HepG2 (cell line): Measurements from ENCODE around the gene TMEM14C. TPM values are rescaled to one million over a fixed set of nuclear protein-coding genes. Genes with fewer than 3 reads are reported as not detected.

Experiments used
- FOSL2 ChIP-seq: sonication (generic); formaldehyde crosslinking; IDR thresholded peaks from 2 replicates; pipeline ENCODE4 v1.4.0; 2020; ENCODE audit warnings: missing genetic modification reagents
- GABPB1 ChIP-seq: IDR thresholded peaks from 2 replicates; pipeline ENCODE4 v1.6.1; 2016; ENCODE audit warnings: mild to moderate bottlenecking, missing genetic modification reagents, moderate library complexity, missing compliant biosample characterization
- HHEX ChIP-seq: IDR thresholded peaks from 2 replicates; pipeline ENCODE4 v1.6.1; 2016; ENCODE audit warnings: control low read depth
- ISX ChIP-seq: sonication (generic); formaldehyde crosslinking; conservative IDR thresholded peaks from 2 replicates; pipeline ENCODE4 v1.5.0; 2020; ENCODE audit warnings: missing genetic modification reagents
- KDM6A ChIP-seq: IDR thresholded peaks from 2 replicates; pipeline ENCODE4 v1.6.1; 2016; ENCODE audit warnings: low read depth
- KLF11 ChIP-seq: IDR thresholded peaks from 2 replicates; pipeline ENCODE4 v1.6.1; 2016; ENCODE audit warnings: missing compliant biosample characterization
- MTF1 ChIP-seq: sonication (generic); formaldehyde crosslinking; IDR thresholded peaks from 2 replicates; pipeline ENCODE4 v1.5.0; 2020; ENCODE audit warnings: missing genetic modification reagents
- NCOA2 ChIP-seq: sonication (generic); formaldehyde crosslinking; IDR thresholded peaks from 2 replicates; pipeline ENCODE4 v1.8.0; 2022; ENCODE audit warnings: inconsistent platforms
- POGZ ChIP-seq: sonication (generic); formaldehyde crosslinking; IDR thresholded peaks from 2 replicates; pipeline ENCODE4 v1.4.0; 2020; ENCODE audit warnings: mild to moderate bottlenecking, missing genetic modification reagents
- PRDM4 ChIP-seq: sonication (generic); formaldehyde crosslinking; IDR thresholded peaks from 2 replicates; pipeline ENCODE4 v1.9.0; 2021; ENCODE audit warnings: missing genetic modification reagents, borderline replicate concordance
- ZBTB38 ChIP-seq: sonication (generic); formaldehyde crosslinking; IDR thresholded peaks from 2 replicates; pipeline ENCODE4 v1.5.1; 2020; ENCODE audit warnings: mild to moderate bottlenecking, missing genetic modification reagents
- ZFP36L1 ChIP-seq: sonication (generic); formaldehyde crosslinking; IDR thresholded peaks from 2 replicates; pipeline ENCODE4 v1.8.0; 2022; ENCODE audit warnings: mild to moderate bottlenecking, missing genetic modification reagents, moderate library complexity
- ZFP37 ChIP-seq: sonication (generic); formaldehyde crosslinking; IDR thresholded peaks from 2 replicates; pipeline ENCODE4 v1.4.0; 2020; ENCODE audit warnings: missing genetic modification reagents, borderline replicate concordance
- ZIK1 ChIP-seq: sonication (generic); formaldehyde crosslinking; IDR thresholded peaks from 2 replicates; pipeline ENCODE4 v1.5.0; 2020; ENCODE audit warnings: mild to moderate bottlenecking, low read depth, missing genetic modification reagents, borderline replicate concordance
- ZNF382 ChIP-seq: sonication (generic); formaldehyde crosslinking; IDR thresholded peaks from 2 replicates; pipeline ENCODE4 v1.5.0; 2020; ENCODE audit warnings: missing genetic modification reagents, mild to moderate bottlenecking, borderline replicate concordance
- ZNF607 ChIP-seq: sonication (generic); formaldehyde crosslinking; IDR thresholded peaks from 2 replicates; pipeline ENCODE4 v1.5.1; 2020; ENCODE audit warnings: missing genetic modification reagents, mild to moderate bottlenecking, borderline replicate concordance
- ZNF775 ChIP-seq: sonication (generic); formaldehyde crosslinking; IDR thresholded peaks from 2 replicates; pipeline ENCODE4 v1.4.0; 2020; ENCODE audit warnings: missing genetic modification reagents, mild to moderate bottlenecking, moderate library complexity, borderline replicate concordance
- polyA plus RNA-seq, 8 experiments: library from polyadenylated mRNA; depleted of rRNA in 3 of 8; stranded (reverse) in 7 of 8; unstranded in 1 of 8; fragments of >200 nt; fragmentation: Illumina TruSeq in 4 of 8; extraction: Trizol in 4 of 8; gene quantifications; 2 replicates each; pipeline versions ENCODE4 v1.2.1 to v1.2.3, GENCODE V29; 2011 to 2016; ENCODE audit warnings: low read depth in 4 of 8, missing spikeins in 1 of 8, mixed read lengths in 1 of 8; ENCODE audit not compliant: insufficient read depth in 1 of 8
- total RNA-seq, 5 experiments: library from RNA; depleted of rRNA; stranded (reverse); fragments of >200 nt; fragmentation: Illumina TruSeq; extraction: Trizol; gene quantifications; 2 replicates each; pipeline ENCODE4 v1.2.3, GENCODE V29; 2016; ENCODE audit warnings: low read depth in 1 of 5
- TF ChIP-seq, protein P1 (sequence below): sonication (generic); formaldehyde crosslinking; IDR thresholded peaks from 2 replicates; pipeline ENCODE4 v1.5.0; 2020; ENCODE audit warnings: mild to moderate bottlenecking, missing genetic modification reagents, moderate library complexity
- TF ChIP-seq, protein P2 (sequence below): sonication (generic); formaldehyde crosslinking; IDR thresholded peaks from 2 replicates; pipeline ENCODE4 v1.4.0; 2020; ENCODE audit warnings: missing genetic modification reagents, borderline replicate concordance

Gene TMEM14C
- total and polyA plus RNA-seq, 2 of the 13 experiments (the other 11 are each of a cell fraction or from before 2014, with no cell fraction given), result 184 TPM

- TF ChIP-seq, protein P1, sequence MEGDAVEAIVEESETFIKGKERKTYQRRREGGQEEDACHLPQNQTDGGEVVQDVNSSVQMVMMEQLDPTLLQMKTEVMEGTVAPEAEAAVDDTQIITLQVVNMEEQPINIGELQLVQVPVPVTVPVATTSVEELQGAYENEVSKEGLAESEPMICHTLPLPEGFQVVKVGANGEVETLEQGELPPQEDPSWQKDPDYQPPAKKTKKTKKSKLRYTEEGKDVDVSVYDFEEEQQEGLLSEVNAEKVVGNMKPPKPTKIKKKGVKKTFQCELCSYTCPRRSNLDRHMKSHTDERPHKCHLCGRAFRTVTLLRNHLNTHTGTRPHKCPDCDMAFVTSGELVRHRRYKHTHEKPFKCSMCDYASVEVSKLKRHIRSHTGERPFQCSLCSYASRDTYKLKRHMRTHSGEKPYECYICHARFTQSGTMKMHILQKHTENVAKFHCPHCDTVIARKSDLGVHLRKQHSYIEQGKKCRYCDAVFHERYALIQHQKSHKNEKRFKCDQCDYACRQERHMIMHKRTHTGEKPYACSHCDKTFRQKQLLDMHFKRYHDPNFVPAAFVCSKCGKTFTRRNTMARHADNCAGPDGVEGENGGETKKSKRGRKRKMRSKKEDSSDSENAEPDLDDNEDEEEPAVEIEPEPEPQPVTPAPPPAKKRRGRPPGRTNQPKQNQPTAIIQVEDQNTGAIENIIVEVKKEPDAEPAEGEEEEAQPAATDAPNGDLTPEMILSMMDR (CRISPR knock-in tag), result peak; percentile 24; the same call in 1 of the 2 replicates
- TF ChIP-seq HHEX (CRISPR knock-in tag) (peak; percentile 13; the same call in 1 of the 2 replicates), MTF1 (no peak), GABPB1 (peak; percentile 96), ZFP37 (peak; percentile 20), FOSL2 (CRISPR knock-in tag) (peak; percentile 62), ISX (no peak), KDM6A (CRISPR knock-in tag) (0 out of 2 replicates have a peak, but pooled peaks have one; percentile 45), ZFP36L1 (peak; percentile 74; the same call in 1 of the 2 replicates), ZBTB38 (CRISPR knock-in tag) (peak; percentile 83), ZNF607 (peak; percentile 86), KLF11 (peak; percentile 94), PRDM4 (CRISPR knock-in tag) (peak; percentile 20; the same call in 1 of the 2 replicates), ZNF382 (CRISPR knock-in tag) (no peak), ZNF775 (CRISPR knock-in tag) (0 out of 2 replicates have a peak, but pooled peaks have one; percentile 34), NCOA2 (CRISPR knock-in tag) (peak; percentile 48; the same call in 1 of the 2 replicates), POGZ (CRISPR knock-in tag) (peak; percentile 97), ZIK1 (CRISPR knock-in tag) (peak; percentile 75; the same call in 1 of the 2 replicates)
- TF ChIP-seq, protein P2, sequence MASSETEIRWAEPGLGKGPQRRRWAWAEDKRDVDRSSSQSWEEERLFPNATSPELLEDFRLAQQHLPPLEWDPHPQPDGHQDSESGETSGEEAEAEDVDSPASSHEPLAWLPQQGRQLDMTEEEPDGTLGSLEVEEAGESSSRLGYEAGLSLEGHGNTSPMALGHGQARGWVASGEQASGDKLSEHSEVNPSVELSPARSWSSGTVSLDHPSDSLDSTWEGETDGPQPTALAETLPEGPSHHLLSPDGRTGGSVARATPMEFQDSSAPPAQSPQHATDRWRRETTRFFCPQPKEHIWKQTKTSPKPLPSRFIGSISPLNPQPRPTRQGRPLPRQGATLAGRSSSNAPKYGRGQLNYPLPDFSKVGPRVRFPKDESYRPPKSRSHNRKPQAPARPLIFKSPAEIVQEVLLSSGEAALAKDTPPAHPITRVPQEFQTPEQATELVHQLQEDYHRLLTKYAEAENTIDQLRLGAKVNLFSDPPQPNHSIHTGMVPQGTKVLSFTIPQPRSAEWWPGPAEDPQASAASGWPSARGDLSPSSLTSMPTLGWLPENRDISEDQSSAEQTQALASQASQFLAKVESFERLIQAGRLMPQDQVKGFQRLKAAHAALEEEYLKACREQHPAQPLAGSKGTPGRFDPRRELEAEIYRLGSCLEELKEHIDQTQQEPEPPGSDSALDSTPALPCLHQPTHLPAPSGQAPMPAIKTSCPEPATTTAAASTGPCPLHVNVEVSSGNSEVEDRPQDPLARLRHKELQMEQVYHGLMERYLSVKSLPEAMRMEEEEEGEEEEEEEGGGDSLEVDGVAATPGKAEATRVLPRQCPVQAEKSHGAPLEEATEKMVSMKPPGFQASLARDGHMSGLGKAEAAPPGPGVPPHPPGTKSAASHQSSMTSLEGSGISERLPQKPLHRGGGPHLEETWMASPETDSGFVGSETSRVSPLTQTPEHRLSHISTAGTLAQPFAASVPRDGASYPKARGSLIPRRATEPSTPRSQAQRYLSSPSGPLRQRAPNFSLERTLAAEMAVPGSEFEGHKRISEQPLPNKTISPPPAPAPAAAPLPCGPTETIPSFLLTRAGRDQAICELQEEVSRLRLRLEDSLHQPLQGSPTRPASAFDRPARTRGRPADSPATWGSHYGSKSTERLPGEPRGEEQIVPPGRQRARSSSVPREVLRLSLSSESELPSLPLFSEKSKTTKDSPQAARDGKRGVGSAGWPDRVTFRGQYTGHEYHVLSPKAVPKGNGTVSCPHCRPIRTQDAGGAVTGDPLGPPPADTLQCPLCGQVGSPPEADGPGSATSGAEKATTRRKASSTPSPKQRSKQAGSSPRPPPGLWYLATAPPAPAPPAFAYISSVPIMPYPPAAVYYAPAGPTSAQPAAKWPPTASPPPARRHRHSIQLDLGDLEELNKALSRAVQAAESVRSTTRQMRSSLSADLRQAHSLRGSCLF (CRISPR knock-in tag), result no peak
These were observed 24.5 kb downstream of the TMEM14C start, which contains the start of gene TMEM14B (continued) for GRCh38 chr6:10747251-10747972.
